HUES64 (cell line): ENCODE data around the gene THUMPD1.
A peak's percentile ranks its signal among the peaks of the same experiment; 100 is the strongest.

ENCODE experiments used
- H3K27ac ChIP-seq: 2 replicates; pipeline ENCODE4 v1.7.0; 2013; ENCODE audit warnings: low read depth, low read length, inconsistent platforms
- H3K27me3 ChIP-seq: 2 replicates; pipeline ENCODE4 v1.6.1; 2013; ENCODE audit warnings: mild to moderate bottlenecking, low read length; ENCODE audit not compliant: insufficient read depth
- H3K36me3 ChIP-seq: 2 replicates; pipeline ENCODE4 v1.6.1; 2013; ENCODE audit warnings: mild to moderate bottlenecking, low read length; ENCODE audit not compliant: insufficient read depth
- H3K4me1 ChIP-seq: 2 replicates; pipeline ENCODE4 v1.6.1; 2013; ENCODE audit warnings: mild to moderate bottlenecking, low read length, moderate library complexity; ENCODE audit not compliant: insufficient read depth
- H3K4me3 ChIP-seq: 2 replicates; pipeline ENCODE4 v1.5.1; 2013; ENCODE audit warnings: mild to moderate bottlenecking, low read length, moderate library complexity
- H3K9ac ChIP-seq: 2 replicates; pipeline ENCODE4 v1.6.1; 2013; ENCODE audit warnings: mild to moderate bottlenecking, low read depth, low read length
- H3K9me3 ChIP-seq: 2 replicates; pipeline ENCODE4 v1.6.1; 2013; ENCODE audit warnings: low read depth, low read length; ENCODE audit not compliant: insufficient read depth
- WGBS: fragments of 150-250, 120-280 bp; methylation state at CpG from one replicate; pipeline ENCODE4 v1.1.7; 2013; ENCODE audit warnings: missing lambda C conversion rate; 5-methylcytosine and 5-hydroxymethylcytosine counted together

The THUMPD1 gene

GRCh38 chr16:20747030-20747816 lies 5.6 kb upstream of the THUMPD1 start:
- Histone ChIP-seq H3K9me3 (peaks cover 13% of the 10 kb centered on the region; the same call in 1 of the 2 replicates), H3K27me3 (no peaks in the 10 kb centered on the region), H3K4me1 (no peaks in the 10 kb centered on the region), H3K27ac (no peak overlapping the region), H3K36me3 (no peaks in the 10 kb centered on the region), H3K9ac (no peak overlapping the region), H3K4me3 (no peak overlapping the region)
- 88% methylated on average over 4 of the region's 4 CpGs for WGBS

- Histone ChIP-seq H3K27ac (no peak overlapping the region), H3K4me3 (no peak overlapping the region), H3K27me3 (no peaks in the 10 kb centered on the region), H3K36me3 (no peaks in the 10 kb centered on the region), H3K4me1 (0 out of 2 replicates have a peak, but pooled peaks cover 3% of the 10 kb centered on the region), H3K9me3 (peaks cover 13% of the 10 kb centered on the region; the same call in 1 of the 2 replicates), H3K9ac (no peak overlapping the region)
- 96% methylated on average over 3 of the region's 3 CpGs for WGBS
Observed at GRCh38 chr16:20746461-20746860, 4.8 kb upstream of the THUMPD1 start.

- Histone ChIP-seq H3K9me3 (peaks cover 13% of the 10 kb centered on the region; the same call in 1 of the 2 replicates), H3K4me3 (no peak overlapping the region), H3K36me3 (0 out of 2 replicates have a peak, but pooled peaks cover under 1% of the 10 kb centered on the region), H3K9ac (no peak overlapping the region), H3K27ac (no peak overlapping the region), H3K27me3 (no peaks in the 10 kb centered on the region), H3K4me1 (peaks cover 8% of the 10 kb centered on the region; the same call in 1 of the 2 replicates)
- 89% methylated on average over 7 of the region's 7 CpGs for WGBS
Observed at GRCh38 chr16:20744922-20745440, 3.4 kb upstream of the THUMPD1 start.

GRCh38 chr16:20743591-20743990 lies 2.0 kb upstream of the THUMPD1 start:
- Histone ChIP-seq H3K4me1 (peaks cover 8% of the 10 kb centered on the region; the same call in 1 of the 2 replicates), H3K4me3 (no peak overlapping the region), H3K9me3 (peaks cover 13% of the 10 kb centered on the region; the same call in 1 of the 2 replicates), H3K36me3 (peaks cover 8% of the 10 kb centered on the region), H3K9ac (no peak overlapping the region), H3K27me3 (no peaks in the 10 kb centered on the region), H3K27ac (no peak overlapping the region)

- Histone ChIP-seq H3K36me3 (peaks cover 34% of the 10 kb centered on the region), H3K9me3 (no peaks in the 10 kb centered on the region), H3K9ac (peak overlapping the region; percentile 96), H3K4me1 (peaks cover 8% of the 10 kb centered on the region; the same call in 1 of the 2 replicates), H3K27ac (peak overlapping the region; percentile 95; the same call in 1 of the 2 replicates), H3K27me3 (no peaks in the 10 kb centered on the region), H3K4me3 (peak overlapping the region; percentile 100)
- 1% methylated on average over 36 of the region's 36 CpGs for WGBS
Observed at GRCh38 chr16:20740901-20741521, 607 bp downstream of the THUMPD1 start.

DNA sequence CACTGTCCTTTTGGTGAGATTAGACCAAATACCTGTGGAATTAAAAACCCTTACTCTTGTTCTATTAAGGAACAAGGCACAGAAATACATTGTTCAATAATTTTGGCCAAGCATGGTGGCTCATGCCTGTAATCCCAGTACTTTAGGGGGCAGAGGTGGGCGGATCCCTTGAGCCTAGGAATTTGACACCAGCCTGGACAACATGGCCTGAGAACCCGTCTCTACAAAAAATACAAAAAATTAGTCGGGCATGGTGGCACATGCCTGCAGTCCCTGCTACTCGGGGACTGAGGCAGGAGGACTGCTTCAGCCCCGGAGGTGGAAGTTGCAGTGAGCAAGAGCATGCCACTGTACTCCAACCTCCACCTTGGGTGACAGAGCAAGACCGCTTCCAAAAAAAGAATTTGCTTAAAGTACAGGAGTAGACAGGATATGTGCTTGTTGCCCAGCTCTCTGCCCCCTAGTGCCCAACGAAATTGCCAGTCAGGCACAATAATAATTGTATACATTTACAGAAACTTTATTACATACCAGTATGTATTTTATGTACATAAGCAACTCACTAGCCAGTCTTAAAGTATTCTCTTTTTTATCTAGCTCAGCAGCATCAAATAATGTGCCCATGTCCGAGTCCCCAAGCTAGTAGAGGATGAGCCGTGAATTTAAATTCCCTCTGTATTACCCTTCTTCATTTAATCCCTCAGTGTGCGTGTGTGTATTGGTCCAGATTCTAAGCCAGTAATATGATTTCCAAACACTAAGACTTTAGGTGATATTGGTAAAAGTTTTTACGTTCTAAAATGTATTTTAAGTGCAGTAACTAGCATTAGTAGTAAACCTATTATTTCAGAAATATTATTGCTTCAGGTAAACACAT lies 1.4 kb downstream of the THUMPD1 start:
- H3K9ac ChIP-seq = peak overlapping the region; percentile 76

GRCh38 chr16:20735490-20735889 lies 6.1 kb downstream of the THUMPD1 start:
- peaks cover 55% of the 10 kb centered on the region for H3K36me3 ChIP-seq
- peaks cover 5% of the 10 kb centered on the region; the same call in 1 of the 2 replicates for H3K4me1 ChIP-seq
- no CpG with 5 or more reads among the region's 1 CpG for WGBS

More for the DNA sequence above, 1.4 kb downstream of the THUMPD1 start:
- Histone ChIP-seq H3K9me3 (no peaks in the 10 kb centered on the region), H3K27ac (no peak overlapping the region), H3K36me3 (peaks cover 42% of the 10 kb centered on the region), H3K4me1 (peaks cover 8% of the 10 kb centered on the region; the same call in 1 of the 2 replicates), H3K27me3 (no peaks in the 10 kb centered on the region), H3K4me3 (peak overlapping the region; percentile 100)
- 93% methylated on average over 8 of the region's 11 CpGs for WGBS

GRCh38 chr16:20734782-20735181 lies 6.8 kb downstream of the THUMPD1 start:
- no peaks in the 10 kb centered on the region for H3K4me1 ChIP-seq
- H3K27ac ChIP-seq = no peak overlapping the region
- no peak overlapping the region for H3K9ac ChIP-seq
- peaks cover 53% of the 10 kb centered on the region for H3K36me3 ChIP-seq
- H3K4me3 ChIP-seq = no peak overlapping the region
- H3K27me3 ChIP-seq = no peaks in the 10 kb centered on the region
- no peaks in the 10 kb centered on the region for H3K9me3 ChIP-seq
- WGBS = 95% methylated on average over 3 of the region's 3 CpGs

More at GRCh38 chr16:20735490-20735889, 6.1 kb downstream of the THUMPD1 start:
- no peaks in the 10 kb centered on the region for H3K27me3 ChIP-seq
- H3K9ac ChIP-seq = no peak overlapping the region
- H3K9me3 ChIP-seq = no peaks in the 10 kb centered on the region
- no peak overlapping the region for H3K27ac ChIP-seq
- H3K4me3 ChIP-seq = no peak overlapping the region

GRCh38 chr16:20734056-20734455 lies 7.6 kb downstream of the THUMPD1 start:
- Histone ChIP-seq H3K9ac (no peak overlapping the region), H3K4me3 (no peak overlapping the region), H3K9me3 (no peaks in the 10 kb centered on the region), H3K36me3 (peaks cover 52% of the 10 kb centered on the region), H3K4me1 (no peaks in the 10 kb centered on the region), H3K27ac (no peak overlapping the region), H3K27me3 (no peaks in the 10 kb centered on the region; the same call in 1 of the 2 replicates)
- 99% methylated on average over 3 of the region's 3 CpGs for WGBS

GRCh38 chr16:20729141-20729540 lies 12.5 kb downstream of the THUMPD1 start:
- H3K4me1 ChIP-seq = no peaks in the 10 kb centered on the region
- H3K4me3 ChIP-seq = no peak overlapping the region
- 88% methylated on average over 3 of the region's 3 CpGs for WGBS
- H3K27ac ChIP-seq = no peak overlapping the region
- no peaks in the 10 kb centered on the region for H3K9me3 ChIP-seq
- H3K36me3 ChIP-seq = peaks cover 2% of the 10 kb centered on the region; the same call in 1 of the 2 replicates
- no peak overlapping the region for H3K9ac ChIP-seq
- H3K27me3 ChIP-seq = no peaks in the 10 kb centered on the region; the same call in 1 of the 2 replicates
